Pancreas (tissue), 10 donors: Measurements from ENCODE around the gene PEX14. TPM values are rescaled to one million over a fixed set of nuclear protein-coding genes. Genes with fewer than 3 reads are reported as not detected.
"Not testable (repeated sequence)": the region's sequence is repeated elsewhere in the genome, so short reads cannot be mapped to it uniquely, and the experiment has no call there.

Source experiments
- ATAC-seq, 4 donors: fragments of 200-7000 bp; cut with Tn5 transposase; one replicate each; pipeline versions ENCODE4 v1.8.0 to v1.9.1; 2020; ENCODE audit warnings: mild to moderate bottlenecking in 4 of 4, moderate library complexity in 4 of 4
- DNase-seq, 6 donors: peaks; one replicate each; pipeline ENCODE4 v3.0.0-alpha.2; 2020
- FAIRE-seq: peaks from 2 replicates; lab custom pipeline; 2012; peaks lifted over from hg19 to GRCh38; lab: Jason Lieb, UNC
- H3K27ac ChIP-seq, 4 donors: fragments of 200-600 bp; sonication (generic); 1 replicate in 3 of 4; 2 replicates in 1 of 4; pipeline versions ENCODE4 v1.5.0 to v1.8.0; 2020
- H3K27me3 ChIP-seq, 4 donors: fragments of 200-600 bp; one replicate each; pipeline ENCODE4 v1.8.0; 2021
- H3K36me3 ChIP-seq, 3 donors: fragments of 200-600 bp; sonication (generic) in 1 of 3; one replicate each; pipeline versions ENCODE4 v1.5.0 to v1.8.0; 2020 to 2021
- H3K4me1 ChIP-seq, 3 donors: fragments of 200-600 bp; one replicate each; pipeline ENCODE4 v1.8.0; 2021
- H3K4me3 ChIP-seq, 4 donors: fragments of 200-600 bp; sonication (generic) in 2 of 4; one replicate each; pipeline versions ENCODE4 v1.5.0 to v1.8.0; 2020 to 2021
- H3K9me3 ChIP-seq, 4 donors: fragments of 200-600 bp; one replicate each; pipeline ENCODE4 v1.8.0; 2021
- CTCF ChIP-seq, 4 donors: fragments of 200-600 bp; sonication (generic) in 3 of 4; IDR thresholded peaks; one replicate each; pipeline versions ENCODE4 v1.5.0 to v1.8.0; 2021; ENCODE audit warnings: antibody characterized with exemption in 4 of 4
- WGBS, 2 donors: extraction: QIAGEN DNeasy Blood & Tissue Kit; methylation state at CpG; one replicate each; pipeline ENCODE4 v1.1.7; 2013; 5-methylcytosine and 5-hydroxymethylcytosine counted together
- intact Hi-C, 3 donors: fragments of 100-400 bp; cut with DNase I; formaldehyde crosslinking; loops; one replicate each; pipeline versions ENCODE4 v1.11.1 to v1.14.2; 2022
- polyA plus RNA-seq, 2 donors: library from polyadenylated mRNA; stranded (reverse); fragments of 200-250 nt; gene quantifications; one replicate each; pipeline ENCODE4 v1.2.3, GENCODE V29; 2013
- total RNA-seq, 6 donors: library from RNA; stranded (reverse); fragmentation: NEBNext Ultra II Directional in 4 of 6; extraction: Animal tissue kit (Norgen Biotek cat#: 25700) in 4 of 6; gene quantifications; one replicate each; pipeline versions ENCODE4 v1.2.1 to v1.2.4, GENCODE V29; 2021 to 2023
- donor health status: healthy with polysubstance abuse.
- donor health status: DM: no; HTN: no; CAD: no; lungs with moderate emphysema.
- donor health status: DM: no; HTN: no; CAD: no.
- donor health status: control.
- donor health status: control.
- donor health status: Bipolar disorder and iron deficiency.
- donor health status: DM: yes; HTN: yes; CAD: no.
- donor health status: DM: no; HTN: no; CAD: no.
- donor health status: DM: no; HTN: no; CAD: no.
- donor health status: DM: yes; HTN: yes; CAD: no.

PEX14 gene
- total and polyA plus RNA-seq, 8 donors, result 6.0 to 12.8 (median 8.2) TPM

- intact Hi-C loops, result no loop called here
- FAIRE-seq (no peak), DNase-seq (no peak), ATAC-seq (no peak)
- H3K27ac ChIP-seq, result no peak overlapping the region
- no peaks in the 10 kb centered on the region for H3K9me3 ChIP-seq
- no peak for TF ChIP-seq CTCF (IDR thresholded peaks at IDR 0.05)
- no peaks in the 10 kb centered on the region for H3K4me1 ChIP-seq
- no peaks in the 10 kb centered on the region for H3K27me3 ChIP-seq
- H3K36me3 ChIP-seq, result no peaks in the 10 kb centered on the region
- no peak overlapping the region for H3K4me3 ChIP-seq
- 73 to 76% methylated on average over 21 of the region's 21 CpGs for WGBS, 2 donors
Measured at GRCh38 chr1:10450156-10450814, 24.5 kb upstream of the PEX14 start.

GRCh38 chr1:10450836-10451235, 23.9 kb upstream of the PEX14 start:
- Histone ChIP-seq H3K9me3 (no peaks in the 10 kb centered on the region), H3K36me3 (no peaks in the 10 kb centered on the region), H3K27ac (no peak overlapping the region), H3K4me3 (no peak overlapping the region), H3K27me3 (no peaks in the 10 kb centered on the region), H3K4me1 (no peaks in the 10 kb centered on the region)
- FAIRE-seq (no peak), ATAC-seq (no peak), DNase-seq (no peak)
- 38 to 45% methylated on average over 6 of the region's 6 CpGs for WGBS, 2 donors
- TF ChIP-seq CTCF (IDR thresholded peaks at IDR 0.05), result no peak
- intact Hi-C loops, result no loop called here

- Histone ChIP-seq H3K27me3 (no peaks in the 10 kb centered on the region), H3K9me3 (no peaks in the 10 kb centered on the region), H3K27ac (no peak overlapping the region), H3K4me1 (no peaks in the 10 kb centered on the region), H3K4me3 (no peak overlapping the region), H3K36me3 (no peaks in the 10 kb centered on the region)
- DNase-seq, result no peak
- no peak for ATAC-seq
- intact Hi-C loops, result no loop called here
- TF ChIP-seq CTCF (IDR thresholded peaks at IDR 0.05), result no peak
- WGBS, 2 donors, result 30 to 38% methylated on average over 10 of the region's 10 CpGs
- FAIRE-seq, result no peak
Measured at GRCh38 chr1:10451287-10451686, 23.5 kb upstream of the PEX14 start.

GRCh38 chr1:10456048-10456447, 18.7 kb upstream of the PEX14 start:
- Histone ChIP-seq H3K36me3 (peaks cover 0 to 1% (median 0%) of the 10 kb centered on the region in 3 donors), H3K27me3 (no peaks in the 10 kb centered on the region), H3K4me3 (no peak overlapping the region), H3K9me3 (no peaks in the 10 kb centered on the region), H3K27ac (no peak overlapping the region), H3K4me1 (no peaks in the 10 kb centered on the region)
- no peak for ATAC-seq
- intact Hi-C loops, result no loop called here
- FAIRE-seq, result no peak
- WGBS, 2 donors, result 84 to 91% methylated on average over 5 of the region's 5 CpGs
- TF ChIP-seq CTCF (IDR thresholded peaks at IDR 0.05), result no peak
- no peak for DNase-seq

GRCh38 chr1:10456661-10457060, 18.1 kb upstream of the PEX14 start:
- Histone ChIP-seq H3K27me3 (no peaks in the 10 kb centered on the region), H3K36me3 (peaks cover 0 to 8% (median 0%) of the 10 kb centered on the region in 3 donors), H3K27ac (no peak overlapping the region), H3K9me3 (no peaks in the 10 kb centered on the region), H3K4me1 (no peaks in the 10 kb centered on the region), H3K4me3 (no peak overlapping the region)
- WGBS, 2 donors, result 77 to 84% methylated on average over 7 of the region's 7 CpGs
- DNase-seq (no peak), FAIRE-seq (no peak), ATAC-seq (no peak)
- intact Hi-C loops, result no loop called here
- TF ChIP-seq CTCF (IDR thresholded peaks at IDR 0.05), result no peak

GRCh38 chr1:10457462-10457861, 17.3 kb upstream of the PEX14 start:
- H3K4me1 ChIP-seq, intact Hi-C loops, H3K27me3 ChIP-seq, FAIRE-seq, H3K9me3 ChIP-seq, H3K27ac ChIP-seq, ATAC-seq, H3K4me3 ChIP-seq, DNase-seq: not testable (repeated sequence)
- H3K36me3 ChIP-seq, result peaks cover 0 to 16% (median 0%) of the 10 kb centered on the region in 3 donors
- WGBS, 2 donors, result 66 to 69% methylated on average over 7 of the region's 7 CpGs
